ENCODE measurements around the gene PNMA8A.
"Not testable (repeated sequence)": the region's sequence is repeated elsewhere in the genome, so short reads cannot be mapped to it uniquely, and the experiment has no call there.

PNMA8A gene

GRCh38 chr19:46471116-46471733, at the start of gene PNMA8A:
Gene PNMA8A (minus strand): TSS chr19:46471563. CDS start chr19:46471035, 528 bp downstream.
- DNase-seq (ENCODE audit: low read depth in 2 of 2), result no peak

- DNase-seq (ENCODE audit: low read depth in 2 of 2), result no peak
These were observed 49.3 kb upstream of the PNMA8A start for GRCh38 chr19:46520616-46521015.

- no peak for DNase-seq (ENCODE audit: low read depth in 2 of 2)
These were observed 46.1 kb upstream of the PNMA8A start for GRCh38 chr19:46517471-46517870.

GRCh38 chr19:46515879-46516350, 44.6 kb upstream of the PNMA8A start:
- DNase-seq (ENCODE audit: low read depth in 2 of 2), result no peak

GRCh38 chr19:46515290-46515609, 43.9 kb upstream of the PNMA8A start:
- no peak for DNase-seq (ENCODE audit: low read depth in 2 of 2)

- DNase-seq (ENCODE audit: low read depth in 2 of 2), result no peak
These were observed 43.4 kb upstream of the PNMA8A start for GRCh38 chr19:46514589-46515289.

- DNase-seq (ENCODE audit: low read depth in 2 of 2), result peak; percentile 77 to 85
These were observed 42.3 kb upstream of the PNMA8A start for GRCh38 chr19:46513461-46514236.

- DNase-seq (ENCODE audit: low read depth in 2 of 2), result no peak
These were observed 39.9 kb upstream of the PNMA8A start for GRCh38 chr19:46511237-46511636.

- no peak for DNase-seq (ENCODE audit: low read depth in 2 of 2)
These were observed 36.8 kb upstream of the PNMA8A start for GRCh38 chr19:46508206-46508605.

- no peak for DNase-seq (ENCODE audit: low read depth in 2 of 2)
These were observed 32.6 kb upstream of the PNMA8A start for GRCh38 chr19:46503848-46504453.

- DNase-seq (ENCODE audit: low read depth in 2 of 2), result no peak
These were observed 31.5 kb upstream of the PNMA8A start for GRCh38 chr19:46502891-46503290.

GRCh38 chr19:46499692-46500091, 28.3 kb upstream of the PNMA8A start:
- DNase-seq (ENCODE audit: low read depth in 2 of 2), result no peak

GRCh38 chr19:46497773-46498172, 26.4 kb upstream of the PNMA8A start:
- DNase-seq (ENCODE audit: low read depth in 2 of 2), result no peak

GRCh38 chr19:46496886-46497285, 25.5 kb upstream of the PNMA8A start:
- DNase-seq (ENCODE audit: low read depth in 2 of 2), result not testable (repeated sequence)

- DNase-seq (ENCODE audit: low read depth in 2 of 2), result no peak
These were observed 24.9 kb upstream of the PNMA8A start for GRCh38 chr19:46496304-46496703.

- DNase-seq (ENCODE audit: low read depth in 2 of 2), result no peak
These were observed 24.4 kb upstream of the PNMA8A start, which contains the start of gene PNMA8B for GRCh38 chr19:46495786-46496099. Gene PNMA8B (minus strand): TSS chr19:46495867. CDS start chr19:46495465, 402 bp downstream.

- no peak for DNase-seq (ENCODE audit: low read depth in 2 of 2)
These were observed 23.8 kb upstream of the PNMA8A start for GRCh38 chr19:46494941-46495785.

- DNase-seq (ENCODE audit: low read depth in 2 of 2), result no peak
These were observed 23.0 kb upstream of the PNMA8A start for GRCh38 chr19:46494146-46494940.

- DNase-seq (ENCODE audit: low read depth in 2 of 2), result no peak
These were observed 22.1 kb upstream of the PNMA8A start for GRCh38 chr19:46493236-46494145.

GRCh38 chr19:46492841-46493235, 21.5 kb upstream of the PNMA8A start:
- DNase-seq (ENCODE audit: low read depth in 2 of 2), result no peak

Measured in activated CD4-positive, alpha-beta T cell treated with anti-CD3 and anti-CD28 coated beads for 24 hours (primary cell).